Mesenchymal stem cell (in vitro differentiated cells and primary cell): ENCODE results near the gene NPAS3.

Source experiments
- DNase-seq: peaks from one replicate; pipeline ENCODE4 v3.0.0-alpha.2; 2013
- H2AFZ ChIP-seq: one replicate; pipeline ENCODE4 v1.6.1; 2013; ENCODE audit warnings: low read depth, mild to moderate bottlenecking, control low read depth, inconsistent platforms, low read length, moderate library complexity
- H2AK5ac ChIP-seq: 2 replicates; pipeline ENCODE4 v1.6.1; 2013; ENCODE audit warnings: low read length, moderate library complexity, mild to moderate bottlenecking, inconsistent platforms; ENCODE audit not compliant: severe bottlenecking
- H2BK120ac ChIP-seq: one replicate; pipeline ENCODE4 v1.6.1; 2013; ENCODE audit warnings: low read depth, mild to moderate bottlenecking, inconsistent platforms, low read length, moderate library complexity
- H2BK12ac ChIP-seq, 2 experiments: one replicate each; pipeline ENCODE4 v1.6.1; 2013; ENCODE audit warnings: inconsistent platforms in 2 of 2, low read length in 2 of 2, mild to moderate bottlenecking in 2 of 2, moderate library complexity in 2 of 2, control low read depth in 1 of 2
- H2BK15ac ChIP-seq: one replicate; pipeline ENCODE4 v1.6.1; 2013; ENCODE audit warnings: mild to moderate bottlenecking, low read depth, inconsistent platforms; ENCODE audit not compliant: poor library complexity, severe bottlenecking
- H2BK5ac ChIP-seq: 2 replicates; pipeline ENCODE4 v1.6.1; 2013; ENCODE audit warnings: low read depth, mild to moderate bottlenecking, low read length, control low read depth, inconsistent platforms; ENCODE audit not compliant: poor library complexity, severe bottlenecking
- H3K14ac ChIP-seq, 2 experiments: one replicate each; pipeline ENCODE4 v1.6.1; 2013; ENCODE audit warnings: inconsistent platforms in 2 of 2, low read length in 2 of 2, control low read depth in 1 of 2, mild to moderate bottlenecking in 1 of 2, moderate library complexity in 1 of 2
- H3K18ac ChIP-seq, 2 experiments: one replicate each; pipeline ENCODE4 v1.6.1; 2013; ENCODE audit warnings: inconsistent platforms in 2 of 2, low read length in 2 of 2, control low read depth in 1 of 2, low read depth in 1 of 2, mild to moderate bottlenecking in 1 of 2
- H3K23ac ChIP-seq, 2 experiments: one replicate each; pipeline ENCODE4 v1.6.1; 2013; ENCODE audit warnings: inconsistent platforms in 2 of 2, low read length in 2 of 2, mild to moderate bottlenecking in 2 of 2, moderate library complexity in 2 of 2, control low read depth in 1 of 2
- H3K27ac ChIP-seq: 2 replicates; pipeline ENCODE4 v1.5.1; 2013; ENCODE audit warnings: mild to moderate bottlenecking, moderate library complexity, low read length, control low read depth, inconsistent platforms; ENCODE audit not compliant: poor library complexity, severe bottlenecking
- H3K27me3 ChIP-seq, 2 experiments: 2 replicates each; pipeline versions ENCODE4 v1.6.1 to v1.7.0; 2013; ENCODE audit warnings: low read length in 2 of 2, mild to moderate bottlenecking in 2 of 2, moderate library complexity in 2 of 2, control low read depth in 1 of 2, inconsistent platforms in 1 of 2; ENCODE audit not compliant: control insufficient read depth in 1 of 2, insufficient read depth in 1 of 2
- H3K36me3 ChIP-seq, 2 experiments: 2 replicates each; pipeline versions ENCODE4 v1.6.1 to v1.7.0; 2013; ENCODE audit warnings: low read length in 2 of 2, control low read depth in 1 of 2, inconsistent platforms in 1 of 2, low read depth in 1 of 2, mild to moderate bottlenecking in 1 of 2; ENCODE audit not compliant: insufficient read depth in 2 of 2, control insufficient read depth in 1 of 2
- H3K4ac ChIP-seq, 2 experiments: one replicate each; pipeline ENCODE4 v1.6.1; 2013; ENCODE audit warnings: inconsistent platforms in 2 of 2, low read length in 2 of 2, mild to moderate bottlenecking in 2 of 2, moderate library complexity in 2 of 2, control low read depth in 1 of 2, low read depth in 1 of 2
- H3K4me1 ChIP-seq: 2 replicates; pipeline ENCODE4 v1.6.1; 2013; ENCODE audit warnings: low read depth, low read length, control low read depth; ENCODE audit not compliant: control insufficient read depth, insufficient read depth
- H3K4me2 ChIP-seq: 2 replicates; pipeline ENCODE4 v1.6.1; 2013; ENCODE audit warnings: low read length, mild to moderate bottlenecking, inconsistent platforms; ENCODE audit not compliant: poor library complexity, severe bottlenecking
- H3K4me3 ChIP-seq, 2 experiments: 2 replicates each; pipeline versions ENCODE4 v1.5.1 to v1.7.0; 2013; ENCODE audit warnings: low read length in 2 of 2, mild to moderate bottlenecking in 2 of 2, control low read depth in 1 of 2, low read depth in 1 of 2; ENCODE audit not compliant: insufficient read depth in 1 of 2
- H3K79me1 ChIP-seq: replicated peaks from 2 replicates; pipeline ENCODE4 v1.6.1; 2013; ENCODE audit warnings: mild to moderate bottlenecking, control low read depth, low read length, inconsistent platforms; ENCODE audit not compliant: poor library complexity, severe bottlenecking
- H3K9ac ChIP-seq: 2 replicates; pipeline ENCODE4 v1.7.0; 2013; ENCODE audit warnings: mild to moderate bottlenecking, low read length, moderate library complexity
- H3K9me3 ChIP-seq: 2 replicates; pipeline ENCODE4 v1.7.0; 2013; ENCODE audit warnings: mild to moderate bottlenecking, low read length; ENCODE audit not compliant: control insufficient read depth
- H4K8ac ChIP-seq: one replicate; pipeline ENCODE4 v1.6.1; 2013; ENCODE audit warnings: inconsistent platforms, mild to moderate bottlenecking, low read length, moderate library complexity
- H4K91ac ChIP-seq: one replicate; pipeline ENCODE4 v1.6.1; 2013; ENCODE audit warnings: mild to moderate bottlenecking, low read length, inconsistent platforms
- WGBS: methylation state at CpG from one replicate; pipeline ENCODE4 v1.1.7; 2013; ENCODE audit warnings: mixed read lengths; 5-methylcytosine and 5-hydroxymethylcytosine counted together

Gene NPAS3

DNA sequence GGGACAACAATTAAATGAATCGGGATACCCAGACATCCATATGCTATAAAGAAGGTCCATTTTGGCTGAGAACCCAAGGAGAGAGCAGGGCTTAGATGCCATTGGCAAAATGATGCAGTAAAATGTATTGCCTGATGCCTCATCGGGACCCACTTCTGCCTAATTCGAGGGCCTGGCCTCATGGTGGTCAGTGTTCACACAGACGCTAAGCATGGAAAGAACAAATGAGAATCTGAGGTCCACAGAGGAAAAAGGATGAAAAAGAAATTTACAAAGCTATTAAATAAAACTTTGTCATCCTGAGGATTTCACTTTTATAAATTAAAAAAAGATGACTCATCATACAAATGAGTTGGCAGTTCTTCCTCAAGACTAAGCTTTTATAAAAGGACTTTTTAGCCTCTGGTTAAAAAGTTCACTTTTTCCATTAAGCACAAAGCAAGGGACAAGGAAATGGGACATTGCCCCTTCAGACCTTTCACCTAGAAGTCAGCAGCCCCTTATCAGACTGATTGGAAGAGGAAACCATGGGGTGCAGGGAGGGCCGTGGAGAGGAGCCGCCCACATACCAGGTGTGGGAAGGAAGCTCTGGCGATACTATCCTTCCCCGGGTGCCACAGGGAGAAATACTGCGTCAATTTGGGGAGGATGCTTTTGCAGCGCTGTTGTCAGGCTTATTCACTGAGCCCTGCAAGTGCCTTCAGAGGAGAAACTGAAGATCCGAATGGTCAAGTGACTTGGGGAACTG lies 836.2 kb downstream of the NPAS3 start:
- Histone ChIP-seq H2BK15ac (no peak overlapping the region), H3K27me3 (no peaks in the 10 kb centered on the region), H2BK120ac (no peak overlapping the region), H3K9ac (no peak overlapping the region), H3K4me1 (peaks cover 2% of the 10 kb centered on the region), H3K79me1 (no peaks in the 10 kb centered on the region), H3K4me3 (no peak overlapping the region), H3K4me2 (no peak overlapping the region), H3K9me3 (no peaks in the 10 kb centered on the region), H3K36me3 (no peaks in the 10 kb centered on the region), H3K27ac (no peak overlapping the region), H4K91ac (no peak overlapping the region), H2AK5ac (peak overlapping the region; percentile 43), H2BK5ac (no peak overlapping the region), H4K8ac (no peak overlapping the region), H3K23ac (no peak overlapping the region), H2AFZ (no peak overlapping the region), H3K18ac (no peak overlapping the region), H2BK12ac (no peak overlapping the region), H3K4ac (peak overlapping the region; percentile 35 to 53), H3K14ac (no peak overlapping the region)
- no peak for DNase-seq
- WGBS, result 87% methylated on average over 10 of the region's 11 CpGs

DNA sequence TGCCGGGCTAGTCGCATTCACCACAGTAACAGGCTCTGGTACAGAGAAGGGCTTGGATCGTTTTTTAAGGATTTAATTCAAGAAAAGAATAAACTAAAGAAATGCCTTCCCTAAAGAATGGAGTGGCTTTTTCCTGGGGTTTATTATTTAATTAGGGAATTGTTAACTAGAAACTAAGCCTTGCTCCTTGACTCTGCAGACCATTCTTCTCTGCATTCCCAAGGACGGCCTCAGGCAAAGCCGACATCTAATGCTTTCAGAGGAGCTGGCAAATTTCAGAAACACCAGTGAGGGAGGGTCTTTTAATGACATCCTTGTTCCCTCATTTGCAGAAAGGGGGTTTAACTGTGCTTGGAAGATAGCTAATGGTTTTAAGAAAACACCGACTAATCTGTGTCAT lies 838.2 kb downstream of the NPAS3 start:
- Histone ChIP-seq H2AFZ (no peak overlapping the region), H3K4me1 (peaks cover 2% of the 10 kb centered on the region), H4K91ac (no peak overlapping the region), H3K9me3 (no peaks in the 10 kb centered on the region), H2BK5ac (no peak overlapping the region), H3K79me1 (no peaks in the 10 kb centered on the region), H4K8ac (no peak overlapping the region), H2BK120ac (no peak overlapping the region), H2BK12ac (no peak overlapping the region), H3K36me3 (no peaks in the 10 kb centered on the region), H3K27me3 (no peaks in the 10 kb centered on the region), H3K4ac (no peak overlapping the region), H3K4me3 (no peak overlapping the region), H3K23ac (no peak overlapping the region), H3K4me2 (no peak overlapping the region), H3K9ac (no peak overlapping the region), H3K18ac (no peak overlapping the region), H2AK5ac (no peak overlapping the region), H3K27ac (no peak overlapping the region), H2BK15ac (no peak overlapping the region), H3K14ac (no peak overlapping the region)
- 96% methylated on average over 4 of the region's 6 CpGs for WGBS
- no peak for DNase-seq

DNA sequence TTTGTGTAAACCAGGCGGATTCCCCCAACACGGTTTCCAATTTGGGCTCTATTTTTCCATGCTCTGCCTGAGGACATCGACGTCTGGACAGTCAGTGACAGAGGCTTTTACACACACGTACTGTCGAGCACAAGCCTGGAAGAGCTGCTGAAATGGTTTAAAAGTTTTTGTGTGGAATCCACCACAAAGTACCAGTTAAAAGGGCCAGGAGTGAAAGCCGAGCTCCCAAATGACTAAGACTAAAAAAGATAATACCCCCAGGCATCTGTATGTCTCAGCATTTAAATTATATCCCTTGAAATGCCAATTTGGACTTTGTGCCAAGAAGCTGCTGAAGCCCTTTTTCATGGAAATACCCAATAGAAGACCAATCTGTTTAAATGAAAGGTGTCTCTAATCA lies 839.0 kb downstream of the NPAS3 start:
- 85% methylated on average over 7 of the region's 7 CpGs for WGBS

DNA sequence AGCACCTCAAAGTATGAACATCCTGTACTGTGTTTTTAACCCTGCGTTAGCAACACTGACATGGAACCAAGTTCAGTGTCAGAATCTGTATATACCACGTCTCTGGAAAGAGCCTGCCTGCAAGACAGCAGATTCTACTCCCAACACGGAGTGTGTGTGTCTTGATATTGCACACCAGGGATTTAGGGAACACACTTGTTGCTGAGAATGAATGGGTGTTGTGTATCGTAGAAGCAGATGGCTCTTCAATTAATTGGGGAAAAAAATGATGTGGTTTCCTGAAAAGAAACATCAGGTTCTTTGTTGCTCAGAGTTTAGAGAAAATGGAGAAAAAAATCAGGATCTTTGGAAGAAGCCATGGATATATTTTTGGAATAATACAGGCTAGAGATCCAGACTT lies 841.4 kb downstream of the NPAS3 start:
- no peak overlapping the region for H3K23ac ChIP-seq
- H3K27ac ChIP-seq, result no peak overlapping the region
- H3K14ac ChIP-seq, result no peak overlapping the region
- no peak overlapping the region for H2AK5ac ChIP-seq
- DNase-seq, result no peak
- no peak overlapping the region for H4K91ac ChIP-seq
- no peak overlapping the region for H2BK120ac ChIP-seq
- peaks cover 1% of the 10 kb centered on the region for H3K4me1 ChIP-seq
- no peaks in the 10 kb centered on the region for H3K36me3 ChIP-seq
- 84% methylated on average over 4 of the region's 4 CpGs for WGBS
- no peak overlapping the region for H4K8ac ChIP-seq
- H2BK15ac ChIP-seq, result no peak overlapping the region
- H2BK12ac ChIP-seq, result no peak overlapping the region
- H3K27me3 ChIP-seq, result no peaks in the 10 kb centered on the region
- H3K4ac ChIP-seq, result no peak overlapping the region
- no peaks in the 10 kb centered on the region for H3K79me1 ChIP-seq
- no peak overlapping the region for H3K4me2 ChIP-seq
- no peak overlapping the region for H2AFZ ChIP-seq
- no peak overlapping the region for H3K9ac ChIP-seq
- H3K4me3 ChIP-seq, result no peak overlapping the region
- H2BK5ac ChIP-seq, result no peak overlapping the region
- peak overlapping the region in 1 of 2 experiments; percentile 62 for H3K18ac ChIP-seq
- no peaks in the 10 kb centered on the region for H3K9me3 ChIP-seq

More for the DNA sequence above, 839.0 kb downstream of the NPAS3 start:
- no peaks in the 10 kb centered on the region for H3K36me3 ChIP-seq
- peaks cover 2% of the 10 kb centered on the region for H3K4me1 ChIP-seq
- no peaks in the 10 kb centered on the region for H3K9me3 ChIP-seq
- H2BK5ac ChIP-seq, result no peak overlapping the region
- H3K79me1 ChIP-seq, result no peaks in the 10 kb centered on the region
- H3K27ac ChIP-seq, result no peak overlapping the region
- no peaks in the 10 kb centered on the region for H3K27me3 ChIP-seq
- H3K4me2 ChIP-seq, result no peak overlapping the region
- no peak overlapping the region for H2BK12ac ChIP-seq
- no peak overlapping the region for H3K18ac ChIP-seq
- H2AFZ ChIP-seq, result no peak overlapping the region
- H3K14ac ChIP-seq, result no peak overlapping the region
- no peak overlapping the region for H2AK5ac ChIP-seq
- DNase-seq, result no peak
- no peak overlapping the region for H3K9ac ChIP-seq
- H4K8ac ChIP-seq, result no peak overlapping the region
- H2BK15ac ChIP-seq, result no peak overlapping the region
- H3K4me3 ChIP-seq, result no peak overlapping the region
- no peak overlapping the region for H2BK120ac ChIP-seq
- no peak overlapping the region for H3K23ac ChIP-seq
- no peak overlapping the region for H3K4ac ChIP-seq
- H4K91ac ChIP-seq, result no peak overlapping the region
